HG03432 (cell line): ENCODE results near the gene CREB3L2.
"Not testable (repeated sequence)": the region's sequence is repeated elsewhere in the genome, so short reads cannot be mapped to it uniquely, and the experiment has no call there.

Experiments
- ATAC-seq: cut with Tn5 transposase; IDR thresholded peaks from one replicate; pipeline ENCODE4 v1.9.1; 2021; ENCODE audit warnings: mild to moderate bottlenecking, moderate library complexity; ENCODE audit not compliant: unreplicated experiment

The CREB3L2 gene

GRCh38 chr7:137935884-137936508, 65.9 kb downstream of the CREB3L2 start:
- ATAC-seq = peak; percentile 43

- peak; percentile 88 for ATAC-seq
These were observed 66.7 kb downstream of the CREB3L2 start for GRCh38 chr7:137934941-137935883.

- ATAC-seq = no peak
These were observed 67.6 kb downstream of the CREB3L2 start for GRCh38 chr7:137934176-137934826.

- no peak for ATAC-seq
These were observed 68.4 kb downstream of the CREB3L2 start for GRCh38 chr7:137933270-137934017.

GRCh38 chr7:137932881-137933269, 69.0 kb downstream of the CREB3L2 start:
- no peak for ATAC-seq

- ATAC-seq = no peak
These were observed 70.1 kb downstream of the CREB3L2 start for GRCh38 chr7:137931823-137932222.

GRCh38 chr7:137930581-137930980, 71.3 kb downstream of the CREB3L2 start:
- ATAC-seq = no peak

GRCh38 chr7:137928626-137929025, 73.3 kb downstream of the CREB3L2 start:
- no peak for ATAC-seq

- no peak for ATAC-seq
These were observed 74.5 kb downstream of the CREB3L2 start for GRCh38 chr7:137927386-137927785.

DNA sequence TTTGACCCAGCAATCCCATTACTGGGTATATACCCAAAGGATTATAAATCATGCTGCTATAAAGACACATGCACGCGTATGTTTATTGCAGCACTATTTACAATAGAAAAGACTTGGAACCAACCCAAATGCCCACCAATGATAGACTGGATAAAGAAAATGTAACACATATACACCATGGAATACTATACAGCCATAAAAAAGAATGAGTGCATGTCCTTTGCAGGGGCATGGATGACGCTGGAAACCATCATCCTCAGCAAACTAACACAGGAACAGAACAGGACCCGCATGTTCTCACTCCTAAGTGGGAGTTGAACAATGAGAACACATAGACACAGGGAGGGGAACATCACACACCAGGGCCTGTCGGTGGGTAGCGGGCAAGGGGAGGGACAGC, 75.7 kb downstream of the CREB3L2 start:
- ATAC-seq = not testable (repeated sequence)

GRCh38 chr7:137925754-137926153, 76.1 kb downstream of the CREB3L2 start:
- no peak for ATAC-seq

GRCh38 chr7:137925091-137925490, 76.8 kb downstream of the CREB3L2 start:
- no peak for ATAC-seq

- no peak for ATAC-seq
These were observed 78.5 kb downstream of the CREB3L2 start for GRCh38 chr7:137923380-137923779.

- no peak for ATAC-seq
These were observed 81.1 kb downstream of the CREB3L2 start for GRCh38 chr7:137920637-137921399.

- ATAC-seq = no peak
These were observed 81.9 kb downstream of the CREB3L2 start for GRCh38 chr7:137919987-137920386.

- peak; percentile 41 for ATAC-seq
These were observed 84.8 kb downstream of the CREB3L2 start for GRCh38 chr7:137916980-137917645.

- no peak for ATAC-seq
These were observed 85.3 kb downstream of the CREB3L2 start for GRCh38 chr7:137916564-137916963.

- ATAC-seq = no peak
These were observed 86.6 kb downstream of the CREB3L2 start for GRCh38 chr7:137915266-137915665.

- ATAC-seq = no peak
These were observed 87.9 kb downstream of the CREB3L2 start for GRCh38 chr7:137913985-137914384.

- ATAC-seq = no peak
These were observed 92.8 kb downstream of the CREB3L2 start for GRCh38 chr7:137909042-137909441.
